NCI-H748 (cell line): Measurements from ENCODE around the gene KRT77.
"Not testable (repeated sequence)": the region's sequence is repeated elsewhere in the genome, so short reads cannot be mapped to it uniquely, and the experiment has no call there.

Experiments used
- DNase-seq: peaks from one replicate; lab custom pipeline; 2025; ENCODE audit not compliant: unreplicated experiment; lab: John Stamatoyannopoulos, UW

The KRT77 gene

GRCh38 chr12:52724384-52724783, 21.1 kb upstream of the KRT77 start:
- DNase-seq, result no peak

GRCh38 chr12:52722680-52723079, 19.4 kb upstream of the KRT77 start:
- no peak for DNase-seq

- DNase-seq, result no peak
Measured at GRCh38 chr12:52721838-52722470, 18.6 kb upstream of the KRT77 start.

- DNase-seq, result no peak
Measured at GRCh38 chr12:52720365-52720886, 17.1 kb upstream of the KRT77 start.

- DNase-seq, result no peak
Measured at GRCh38 chr12:52716061-52716460, 12.7 kb upstream of the KRT77 start.

GRCh38 chr12:52715416-52715815, 12.1 kb upstream of the KRT77 start:
- DNase-seq, result no peak

GRCh38 chr12:52714887-52715281, 11.6 kb upstream of the KRT77 start:
- no peak for DNase-seq

GRCh38 chr12:52713960-52714886, 10.9 kb upstream of the KRT77 start:
- no peak for DNase-seq

- not testable (repeated sequence) for DNase-seq
Measured at GRCh38 chr12:52712122-52712521, 8.8 kb upstream of the KRT77 start.

GRCh38 chr12:52710730-52711129, 7.4 kb upstream of the KRT77 start:
- DNase-seq, result no peak

GRCh38 chr12:52708010-52708409, 4.7 kb upstream of the KRT77 start:
- peak; percentile 46 for DNase-seq

- DNase-seq, result no peak
Measured at GRCh38 chr12:52704464-52704863, 1.1 kb upstream of the KRT77 start.

GRCh38 chr12:52703878-52704277, 554 bp upstream of the KRT77 start:
- DNase-seq, result no peak

GRCh38 chr12:52702338-52702737, 986 bp downstream of the KRT77 start:
- no peak for DNase-seq

GRCh38 chr12:52701281-52701680, 2.0 kb downstream of the KRT77 start:
- DNase-seq, result no peak

- DNase-seq, result no peak
Measured at GRCh38 chr12:52699960-52700359, 3.4 kb downstream of the KRT77 start.

GRCh38 chr12:52699373-52699772, 4.0 kb downstream of the KRT77 start:
- DNase-seq, result no peak

- no peak for DNase-seq
Measured at GRCh38 chr12:52698651-52699340, 4.5 kb downstream of the KRT77 start.

GRCh38 chr12:52697058-52697582, 6.2 kb downstream of the KRT77 start:
- DNase-seq, result no peak

- DNase-seq, result no peak
Measured at GRCh38 chr12:52696588-52696987, 6.7 kb downstream of the KRT77 start.

GRCh38 chr12:52695039-52695438, 8.3 kb downstream of the KRT77 start:
- no peak for DNase-seq
